Activated CD8-positive, alpha-beta T cell treated with anti-CD3 and anti-CD28 coated beads for 36 hours (primary cell): ENCODE results near the gene TPCN1. TPM values are rescaled to one million over a fixed set of nuclear protein-coding genes. Genes with fewer than 3 reads are reported as not detected.

ENCODE experiments used
- ATAC-seq: fragments of 200-7000 bp; cut with Tn5 transposase; one replicate; pipeline ENCODE4 v1.10.0; 2021; ENCODE audit warnings: mild to moderate bottlenecking, moderate library complexity
- CTCF ChIA-PET: fragments of 350-600 bp; sonication (Branson Sonifier 250); formaldehyde crosslinking; loops from one replicate; lab custom pipeline; 2021; ENCODE audit warnings: antibody characterized with exemption; lab: Charles Lee
- POLR2A ChIA-PET: fragments of 350-600 bp; sonication (Branson Sonifier 250); formaldehyde crosslinking; loops from one replicate; lab custom pipeline; 2021; ENCODE audit warnings: antibody characterized with exemption; lab: Charles Lee
- DNase-seq: peaks from one replicate; pipeline ENCODE4 v3.0.0-alpha.2; 2020
- H3K27ac Mint-ChIP-seq: one replicate; pipeline ENCODE4 v1.8.0; 2021; ENCODE audit warnings: mild to moderate bottlenecking, mixed read lengths
- H3K27me3 Mint-ChIP-seq: one replicate; pipeline ENCODE4 v1.8.0; 2021; ENCODE audit warnings: mixed read lengths
- H3K36me3 Mint-ChIP-seq: one replicate; pipeline ENCODE4 v1.8.0; 2021; ENCODE audit warnings: low read depth, mixed read lengths
- H3K4me1 Mint-ChIP-seq: one replicate; pipeline ENCODE4 v1.8.0; 2021; ENCODE audit warnings: low read depth, mixed read lengths
- H3K4me3 Mint-ChIP-seq: one replicate; pipeline ENCODE4 v1.8.0; 2021; ENCODE audit warnings: mild to moderate bottlenecking, moderate library complexity, mixed read lengths
- H3K9me3 Mint-ChIP-seq: one replicate; pipeline ENCODE4 v1.8.0; 2021; ENCODE audit warnings: mixed read lengths
- CTCF ChIP-seq: fragments of 200-600 bp; IDR thresholded peaks from one replicate; pipeline ENCODE4 v1.8.0; 2022; ENCODE audit warnings: antibody characterized with exemption, mild to moderate bottlenecking
- intact Hi-C: fragments of 100-400 bp; cut with micrococcal nuclease; formaldehyde crosslinking; loops from one replicate; pipeline ENCODE4 v1.10.0; 2022
- total RNA-seq, 2 experiments: library from RNA; stranded (reverse); gene quantifications; one replicate each; pipeline ENCODE4 v1.2.3, GENCODE V29; 2021

The TPCN1 gene
- total RNA-seq, 2 experiments from 2014 or later = 29.9 to 33.5 TPM

DNA sequence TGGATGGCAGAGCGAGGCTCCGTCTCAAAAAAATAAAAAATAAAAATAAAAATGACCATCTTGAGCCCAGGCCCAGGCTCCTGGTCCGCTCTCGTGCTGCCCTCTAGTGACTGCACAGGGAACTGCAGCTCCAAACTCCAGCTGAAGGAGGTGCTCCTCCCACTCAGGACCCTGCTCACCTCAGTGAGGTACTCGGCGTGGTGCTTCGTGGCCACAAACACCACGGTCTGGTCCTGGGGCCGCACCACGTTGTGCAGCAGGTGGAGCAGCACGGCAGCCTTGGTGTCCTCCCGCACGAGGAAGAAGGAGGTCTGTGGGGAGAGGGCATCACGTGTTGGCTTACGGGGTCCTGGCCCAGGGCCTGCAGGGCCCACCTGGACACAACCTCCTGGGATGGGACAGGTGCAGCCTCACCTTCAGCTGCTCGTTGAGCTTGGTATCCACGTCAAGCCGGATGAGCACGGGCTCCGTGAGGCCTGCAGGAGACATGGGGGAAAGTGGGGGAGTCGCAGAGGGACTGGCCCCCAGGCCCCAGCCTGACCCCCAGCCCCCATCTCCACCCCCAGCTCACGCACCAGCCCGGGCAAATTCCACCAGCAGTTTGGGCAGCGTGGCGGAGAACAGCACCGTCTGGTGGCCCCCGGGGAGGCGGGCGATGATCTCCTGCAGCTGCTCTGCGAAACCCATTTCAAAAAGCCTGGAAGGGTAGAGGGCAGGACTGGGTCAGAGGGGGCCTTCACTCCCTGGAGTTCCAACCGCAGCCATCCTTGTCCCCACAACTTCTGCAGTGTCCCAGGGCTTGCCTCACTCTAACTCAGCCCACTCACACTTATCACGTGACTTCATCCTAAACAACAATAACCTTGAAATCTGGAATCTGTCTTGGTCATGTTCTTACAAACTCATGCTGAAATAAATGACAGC, 46.5 kb upstream of the TPCN1 start:
- Mint-ChIP-seq H3K4me1 (peaks cover 2% of the 10 kb centered on the region), H3K27me3 (no peaks in the 10 kb centered on the region), H3K4me3 (no peak overlapping the region), H3K36me3 (peaks cover 77% of the 10 kb centered on the region), H3K9me3 (no peaks in the 10 kb centered on the region), H3K27ac (no peak overlapping the region)
- peak; percentile 87 for DNase-seq
- CTCF ChIA-PET = interaction anchor here (0.6 to 10.2 kb wide), 31 partner anchors 10 to 212 kb away, joined by 3 to 77 read pairs (median 4); partner anchors contain the start of genes CFAP73, DDX54, RASAL1 and RITA1
- peak; percentile 95 for ATAC-seq
- peak; percentile 100 for TF ChIP-seq CTCF
- intact Hi-C loops = no loop called here
- POLR2A ChIA-PET = interaction anchor here (0.6 to 2.7 kb wide), 7 partner anchors 9 to 86 kb away, joined by 3 to 9 read pairs (median 4); partner anchors contain the start of genes DDX54 and RITA1

GRCh38 chr12:113179023-113179422, 42.2 kb upstream of the TPCN1 start:
- ATAC-seq (no peak), DNase-seq (no peak)
- intact Hi-C loops = no loop called here
- ChIA-PET CTCF (interaction anchor here (1.2 to 10.2 kb wide), 3 partner anchors 128 to 279 kb away, joined by 3 to 77 read pairs (median 13); no protein-coding TSS in a partner anchor), POLR2A (interaction anchor here (0.7 to 1.2 kb wide), 2 partner anchors 10 to 11 kb away, joined by 3 read pairs; no protein-coding TSS in a partner anchor)
- no peaks in the 10 kb centered on the region for H3K27me3 Mint-ChIP-seq
- H3K4me1 Mint-ChIP-seq = peaks cover 17% of the 10 kb centered on the region
- no peak overlapping the region for H3K4me3 Mint-ChIP-seq
- TF ChIP-seq CTCF = no peak
- no peaks in the 10 kb centered on the region for H3K9me3 Mint-ChIP-seq
- H3K27ac Mint-ChIP-seq = no peak overlapping the region
- H3K36me3 Mint-ChIP-seq = peaks cover 61% of the 10 kb centered on the region

DNA sequence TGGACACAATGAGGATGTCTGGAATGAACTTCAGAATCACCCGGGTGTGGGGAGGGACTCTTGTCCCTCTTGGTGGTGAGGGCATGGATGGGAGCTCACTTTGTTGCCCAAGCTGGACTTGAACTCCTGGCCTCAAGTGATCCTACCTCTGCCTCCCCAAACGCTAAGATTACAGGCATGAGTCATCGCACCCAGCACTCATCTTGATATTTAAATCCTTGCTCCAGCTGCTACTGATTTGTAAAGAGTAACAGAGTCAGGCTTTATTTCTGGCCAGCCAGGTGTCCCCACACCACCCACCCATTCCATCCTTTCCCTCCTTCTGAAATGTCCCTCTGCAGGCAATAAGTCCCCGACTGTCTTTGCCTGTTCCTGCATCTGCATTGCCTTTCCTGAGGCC, 40.9 kb upstream of the TPCN1 start:
- ChIA-PET CTCF (interaction anchor here (1.4 kb wide), 1 partner anchor 11 kb away, joined by 3 read pairs; no protein-coding TSS in a partner anchor), POLR2A (interaction anchor here (1.2 kb wide), 1 partner anchor 9 kb away, joined by 3 read pairs; no protein-coding TSS in a partner anchor)
- Mint-ChIP-seq H3K9me3 (no peaks in the 10 kb centered on the region), H3K36me3 (peaks cover 55% of the 10 kb centered on the region), H3K27me3 (no peaks in the 10 kb centered on the region), H3K27ac (peak overlapping the region; percentile 21), H3K4me1 (peaks cover 14% of the 10 kb centered on the region), H3K4me3 (no peak overlapping the region)
- TF ChIP-seq CTCF = no peak
- intact Hi-C loops = no loop called here
- ATAC-seq (no peak), DNase-seq (no peak)

DNA sequence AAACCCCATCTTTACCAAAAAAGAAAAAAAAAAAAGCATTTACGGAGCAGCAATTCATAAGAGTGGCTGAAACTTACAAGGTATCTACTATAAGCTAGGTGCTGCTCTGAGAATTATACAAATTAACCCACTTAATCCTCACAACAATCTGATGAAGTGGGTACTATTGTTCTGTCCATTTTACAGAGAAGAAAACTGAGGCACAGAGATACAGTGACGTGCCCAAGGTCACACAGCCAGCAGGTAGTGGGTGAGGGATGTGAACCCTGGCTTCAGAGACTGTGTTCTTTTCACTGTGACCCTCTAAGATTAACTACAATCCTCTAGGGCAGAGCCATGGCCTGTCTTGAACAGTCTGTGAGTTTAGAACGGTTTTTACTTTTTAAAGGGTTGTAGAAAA, 39.3 kb upstream of the TPCN1 start:
- no peaks in the 10 kb centered on the region for H3K9me3 Mint-ChIP-seq
- no peak overlapping the region for H3K4me3 Mint-ChIP-seq
- ATAC-seq = no peak
- peak overlapping the region; percentile 20 for H3K27ac Mint-ChIP-seq
- ChIA-PET POLR2A (interaction anchor here (0.7 to 1.5 kb wide), 2 partner anchors 9 to 12 kb away, joined by 3 to 4 read pairs; no protein-coding TSS in a partner anchor), CTCF (no interaction called here)
- H3K4me1 Mint-ChIP-seq = peaks cover 25% of the 10 kb centered on the region
- TF ChIP-seq CTCF = no peak
- intact Hi-C loops = no loop called here
- no peaks in the 10 kb centered on the region for H3K27me3 Mint-ChIP-seq
- H3K36me3 Mint-ChIP-seq = peaks cover 51% of the 10 kb centered on the region
- DNase-seq = no peak
